PFSK-1 (cell line): Measurements from ENCODE around the gene GINM1.

Experiments used
- POLR2AphosphoS5 ChIP-seq: IDR thresholded peaks from 2 replicates; pipeline ENCODE4 v1.6.1; 2012; ENCODE audit warnings: low read depth, mild to moderate bottlenecking, control low read depth, low read length, moderate library complexity
- REST ChIP-seq, 2 experiments: IDR thresholded peaks; 2 replicates each; pipeline versions ENCODE4 v1.6.1 to v1.8.0; 2011 to 2012; ENCODE audit warnings: low read depth in 2 of 2, low read length in 2 of 2, control low read depth in 1 of 2, inconsistent platforms in 1 of 2, mild to moderate bottlenecking in 1 of 2, moderate library complexity in 1 of 2; ENCODE audit not compliant: insufficient read depth in 1 of 2
- SIN3A ChIP-seq: IDR thresholded peaks from 2 replicates; pipeline ENCODE4 v1.6.1; 2012; ENCODE audit warnings: mild to moderate bottlenecking, low read length, moderate library complexity, borderline replicate concordance; ENCODE audit not compliant: insufficient read depth
- TAF1 ChIP-seq: IDR thresholded peaks from 2 replicates; pipeline ENCODE4 v1.6.1; 2012; ENCODE audit warnings: low read length, control low read depth, borderline replicate concordance; ENCODE audit not compliant: insufficient read depth

- TF ChIP-seq POLR2AphosphoS5 (no peak), REST (IDR thresholded peaks at IDR 0.05; ENCODE audit: insufficient read depth in 1 of 2, low read depth in 2 of 2, low read length in 2 of 2) (no peak), TAF1 (no peak), SIN3A (no peak)
These were observed 21.4 kb upstream of the GINM1 start for GRCh38 chr6:149544646-149545257.
